ENCODE measurements around the gene RAB3IL1.

RAB3IL1 gene

DNA sequence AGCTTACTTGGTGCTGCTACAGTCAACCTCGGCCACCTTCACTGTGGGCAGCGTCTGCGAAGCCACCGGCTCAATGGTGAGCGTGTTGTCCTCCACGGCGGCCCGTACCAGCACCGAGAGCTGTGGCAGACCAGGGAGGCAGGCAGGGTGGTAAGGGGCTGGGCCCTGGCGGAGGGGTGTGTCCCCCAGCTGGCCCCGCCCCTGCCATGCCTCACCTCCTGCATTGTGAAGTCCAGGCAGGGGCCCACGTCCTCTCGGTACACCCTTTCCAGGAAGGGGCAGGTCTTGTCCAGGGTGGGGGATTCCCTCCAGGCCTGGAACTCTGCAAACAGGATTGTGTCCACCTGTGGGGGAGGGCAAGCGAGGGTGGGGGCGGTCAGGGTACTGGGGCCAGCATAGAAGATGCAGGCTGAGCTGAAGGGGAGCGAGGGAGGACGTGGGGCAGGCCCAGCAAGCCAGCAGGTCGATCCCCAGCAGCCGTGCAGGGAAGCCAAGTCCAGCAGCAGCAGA, 12.8 kb downstream of the RAB3IL1 start:
- DNase-seq (ENCODE audit: low read depth, low spot score) = no peak

DNA sequence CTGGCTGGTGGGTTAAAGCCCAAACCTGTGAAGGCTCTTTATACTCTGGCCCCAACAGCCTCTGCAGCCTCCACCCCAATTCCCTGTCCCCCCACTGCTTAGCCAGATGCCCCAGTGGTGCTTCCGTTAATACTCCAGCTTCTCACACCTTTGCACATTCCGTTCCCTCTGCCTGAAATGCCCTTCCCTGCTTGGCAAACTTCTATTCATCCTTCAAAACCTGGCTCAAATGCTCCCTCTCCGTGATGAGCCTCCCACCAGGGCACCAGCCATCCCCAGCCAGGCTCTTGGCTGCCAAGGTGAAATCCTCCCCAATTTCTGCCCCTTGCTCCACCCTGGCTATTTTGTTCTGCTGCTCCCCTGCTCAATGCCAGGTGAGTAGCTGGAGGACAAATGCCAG, 13.5 kb downstream of the RAB3IL1 start:
- no peak for DNase-seq (ENCODE audit: low read depth, low spot score)

GRCh38 chr11:61902313-61902712, 15.1 kb downstream of the RAB3IL1 start:
- no peak for DNase-seq (ENCODE audit: low read depth, low spot score)

DNA sequence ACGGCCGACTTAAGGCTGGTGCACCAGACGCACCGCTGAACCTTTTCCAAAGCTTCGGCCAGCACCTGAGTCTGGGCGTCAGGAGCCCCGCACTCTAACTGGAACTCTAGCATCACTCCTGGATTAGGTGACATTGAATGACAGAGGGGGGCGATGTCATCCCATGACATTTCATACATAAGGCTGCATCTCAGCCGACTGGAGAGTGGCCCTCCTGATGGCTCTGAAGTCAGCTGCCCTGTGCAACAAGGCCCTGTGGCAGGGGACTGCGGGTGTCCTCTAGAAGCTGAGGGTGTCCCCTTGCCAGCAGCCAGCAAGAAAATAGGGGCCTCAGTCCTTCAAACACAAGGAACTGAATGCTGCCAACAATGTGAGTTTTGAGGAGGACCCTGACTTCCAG, 16.0 kb downstream of the RAB3IL1 start:
- DNase-seq (ENCODE audit: low read depth, low spot score) = no peak

DNA sequence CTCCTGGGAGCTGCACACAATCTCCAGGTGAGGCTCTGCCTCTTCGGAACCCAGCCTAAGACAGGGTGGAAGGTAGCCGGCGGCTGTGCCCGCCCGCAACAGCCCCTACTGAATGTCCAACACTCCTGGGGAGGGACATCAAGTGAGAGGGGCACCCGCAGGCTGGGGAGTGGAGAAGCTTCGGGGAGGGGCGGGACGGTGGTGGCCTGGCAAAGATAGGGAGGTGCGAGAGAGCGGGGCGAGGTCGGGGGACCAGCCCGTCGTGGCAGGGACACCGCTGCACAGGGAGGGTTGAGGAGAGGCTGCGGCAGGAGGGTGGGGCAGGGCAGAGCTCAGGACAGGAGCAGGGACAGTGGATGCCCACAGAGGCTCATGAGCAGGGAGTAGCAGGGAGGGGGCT, 17.1 kb downstream of the RAB3IL1 start:
- no peak for DNase-seq (ENCODE audit: low read depth, low spot score)

DNA sequence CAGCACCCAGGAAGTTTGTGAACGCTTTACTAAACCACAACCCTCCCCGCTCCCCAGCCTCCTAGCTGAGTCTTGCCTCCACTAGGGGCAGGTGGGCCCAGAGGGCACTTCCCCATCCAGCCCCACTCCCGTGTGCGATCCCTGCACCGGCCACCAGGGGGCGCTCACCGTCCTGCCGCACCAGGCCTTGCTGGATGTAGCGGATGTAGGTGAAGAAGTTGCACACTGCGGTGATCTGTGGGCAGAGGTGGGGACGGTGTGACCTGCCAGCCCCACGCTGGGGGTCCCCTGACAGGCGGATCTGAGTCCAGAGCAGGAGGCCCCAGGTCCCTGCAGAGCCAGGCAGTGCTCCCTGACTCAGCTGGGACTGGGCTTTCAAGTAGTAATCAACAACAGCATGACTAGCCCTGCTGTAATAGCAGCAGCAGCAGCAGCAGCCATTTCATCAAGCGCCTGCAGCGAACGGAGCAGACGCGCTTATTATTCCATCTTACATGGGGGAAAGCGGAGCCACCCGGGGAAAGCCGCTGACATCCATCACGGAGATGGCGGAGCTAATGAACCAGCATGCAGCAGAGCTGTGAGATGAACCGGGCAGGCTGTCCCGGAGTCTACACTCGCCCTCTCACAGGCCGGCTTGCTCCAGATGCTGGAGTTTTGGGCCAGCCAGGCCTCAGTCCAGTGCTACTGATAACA, 18.1 kb downstream of the RAB3IL1 start:
- no peak for DNase-seq (ENCODE audit: low read depth, low spot score)

DNA sequence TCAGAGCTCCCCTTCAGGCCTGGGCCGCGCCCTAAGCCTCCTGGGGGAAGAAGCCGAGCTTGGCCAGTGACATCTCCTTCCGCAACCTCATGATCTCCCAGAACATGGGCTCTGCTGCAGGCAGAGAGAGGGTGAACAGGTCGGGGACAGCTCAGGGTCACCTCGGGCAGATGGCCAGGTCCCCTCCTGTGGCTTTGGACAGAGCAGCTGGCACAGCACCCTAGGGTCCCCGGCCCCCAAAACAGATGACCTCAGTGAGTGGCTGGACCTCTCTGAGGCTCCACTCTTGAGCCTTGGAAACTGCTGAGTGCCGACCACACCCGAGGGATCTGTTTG, 19.2 kb downstream of the RAB3IL1 start:
- DNase-seq (ENCODE audit: low read depth, low spot score) = no peak

GRCh38 chr11:61897387-61898246, 19.7 kb downstream of the RAB3IL1 start:
- no peak for DNase-seq (ENCODE audit: low read depth, low spot score)

DNA sequence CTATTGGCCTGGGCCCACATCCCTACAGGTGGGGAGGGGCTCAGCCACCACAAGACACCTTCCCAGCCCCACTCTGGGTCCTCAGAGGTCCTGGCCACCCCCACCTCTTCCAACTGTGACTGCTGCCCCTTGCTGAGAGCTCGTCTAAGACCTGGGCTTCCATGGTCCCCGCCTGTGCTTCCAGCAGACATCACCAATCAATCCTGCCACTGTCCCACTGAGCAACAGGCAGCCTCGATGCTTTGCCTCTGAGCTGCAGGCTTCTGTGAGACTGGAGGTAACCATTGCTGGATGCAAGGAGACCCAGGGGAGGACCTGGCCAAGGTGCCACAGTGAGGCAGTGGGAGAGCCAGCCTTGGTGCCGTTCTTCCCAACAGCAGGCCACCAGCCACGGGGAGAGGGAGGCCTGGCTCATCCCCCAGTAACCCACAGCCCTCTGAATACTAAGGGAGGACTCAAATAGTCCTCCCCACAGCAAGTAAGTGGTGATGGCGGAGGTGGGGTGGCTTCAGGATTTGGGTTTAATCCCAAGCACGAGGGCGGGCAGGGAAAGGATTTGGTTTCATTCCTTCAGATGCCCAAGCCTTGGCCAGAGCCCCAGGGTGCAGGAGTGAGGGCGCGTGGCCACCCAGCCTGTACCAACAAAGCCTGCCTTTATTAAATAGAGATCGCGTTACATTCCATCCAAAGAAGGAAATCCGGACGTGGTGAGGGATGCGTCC, 20.5 kb downstream of the RAB3IL1 start:
- no peak for DNase-seq (ENCODE audit: low read depth, low spot score)

DNA sequence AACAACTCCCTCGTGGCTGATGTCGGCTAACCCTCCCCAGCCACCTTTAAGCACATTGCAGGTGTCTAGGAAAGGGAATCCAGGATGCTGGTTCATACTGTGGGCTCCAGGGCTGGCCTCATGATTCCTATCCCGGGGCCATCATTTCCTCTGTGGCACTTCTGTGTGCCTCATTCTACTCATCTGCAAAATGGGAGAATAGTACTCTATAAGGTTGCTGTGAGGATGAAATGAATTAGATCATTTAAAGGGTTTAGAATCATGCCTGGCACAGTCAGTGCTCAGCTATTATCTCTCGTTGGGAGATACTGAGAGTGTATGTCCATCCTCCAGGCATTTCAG, 21.7 kb downstream of the RAB3IL1 start:
- DNase-seq (ENCODE audit: low read depth, low spot score) = no peak

DNA sequence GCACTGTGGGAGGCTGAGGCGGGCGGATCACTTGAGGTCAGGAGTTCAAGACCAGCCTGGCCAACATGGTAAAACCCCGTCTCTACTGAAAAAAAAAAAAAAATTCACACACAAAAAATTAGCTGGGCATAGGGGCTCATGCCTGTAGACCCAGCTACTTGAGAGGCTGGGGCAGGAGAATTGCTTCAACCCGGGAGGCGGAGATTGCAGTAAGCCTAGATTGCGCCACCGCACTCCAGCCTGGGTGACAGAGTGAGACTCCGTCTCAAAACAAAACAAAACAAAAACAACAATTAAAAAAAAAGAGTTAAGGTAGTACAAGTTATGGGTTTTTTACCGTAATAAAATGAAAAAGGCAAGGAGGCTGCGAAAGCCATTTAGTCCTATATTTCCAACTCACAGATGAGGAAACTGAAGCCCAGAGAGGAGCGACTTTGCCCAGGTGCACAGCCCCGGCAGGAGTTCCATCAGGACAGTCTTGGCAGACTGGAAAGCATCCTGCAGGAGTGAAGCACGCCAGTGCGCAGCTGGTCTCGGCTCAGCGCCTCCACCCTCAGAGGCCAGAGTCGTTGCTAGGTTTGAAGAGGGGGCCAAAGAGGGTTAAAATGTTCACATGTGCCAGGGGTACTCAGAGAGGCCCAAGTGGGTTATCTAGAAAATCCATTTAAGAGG, 22.2 kb downstream of the RAB3IL1 start:
- no peak for DNase-seq (ENCODE audit: low read depth, low spot score)

GRCh38 chr11:61893981-61894380, 23.4 kb downstream of the RAB3IL1 start:
- DNase-seq (ENCODE audit: low read depth, low spot score) = no peak

DNA sequence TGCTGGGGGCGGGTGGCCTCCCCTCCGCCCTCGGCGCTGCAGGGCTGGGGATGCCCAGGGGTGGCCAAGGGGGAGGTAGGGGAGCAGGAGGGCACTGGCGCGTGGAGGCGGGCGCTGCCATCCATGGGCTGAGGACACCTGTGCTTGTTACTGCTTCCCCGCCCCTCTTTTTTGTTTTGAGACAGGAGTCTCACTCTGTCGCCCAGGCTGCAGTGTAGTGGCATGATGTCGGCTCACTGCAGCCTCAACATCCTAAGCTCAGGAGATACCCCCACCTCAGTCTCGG, 25.3 kb downstream of the RAB3IL1 start:
- no peak for DNase-seq (ENCODE audit: low read depth, low spot score)

DNA sequence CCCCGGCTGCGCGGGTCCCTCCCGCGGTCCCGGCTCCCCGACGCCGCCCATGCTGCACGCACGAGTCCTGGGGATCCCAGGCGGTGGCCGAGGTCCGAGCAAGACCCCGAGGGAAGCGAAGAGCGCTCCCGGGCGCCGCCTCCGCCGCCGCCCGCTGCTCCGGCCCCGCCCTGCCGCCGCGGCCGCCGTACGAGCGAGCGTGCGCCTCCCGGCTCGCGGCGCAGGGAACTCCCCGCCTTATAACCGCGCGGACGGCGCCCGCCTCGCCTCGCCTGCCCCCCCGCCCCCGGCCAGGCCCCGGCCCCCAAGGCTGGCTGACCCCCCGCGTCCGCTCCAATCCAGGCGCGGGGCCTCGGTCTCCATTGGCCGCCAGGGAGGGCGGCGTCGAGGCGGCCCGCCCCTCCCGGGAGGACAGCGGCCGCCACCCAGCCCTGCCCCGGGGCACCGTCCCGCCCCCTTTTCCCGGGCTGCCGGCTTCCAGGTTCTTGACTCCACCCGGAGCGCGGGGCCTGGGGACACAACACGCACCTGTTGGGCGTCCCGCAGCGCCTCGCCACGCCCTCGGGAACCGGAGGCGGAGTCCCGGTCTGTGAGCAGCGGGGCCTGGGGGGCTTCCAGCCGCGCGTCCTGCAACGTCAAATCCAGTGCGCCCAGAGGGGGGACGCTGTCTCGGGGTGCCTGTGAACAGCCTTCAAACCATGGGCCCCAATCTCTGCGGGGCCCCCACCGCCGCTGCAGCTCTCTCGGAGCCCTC, 25.9 kb downstream of the RAB3IL1 start, which contains the start of gene FADS3:
Gene FADS3 (minus strand): TSS at position 215 of the 754 bp plus-strand sequence. CDS start 164 bp downstream, at position 51.
- no peak for DNase-seq (ENCODE audit: low read depth, low spot score)

DNA sequence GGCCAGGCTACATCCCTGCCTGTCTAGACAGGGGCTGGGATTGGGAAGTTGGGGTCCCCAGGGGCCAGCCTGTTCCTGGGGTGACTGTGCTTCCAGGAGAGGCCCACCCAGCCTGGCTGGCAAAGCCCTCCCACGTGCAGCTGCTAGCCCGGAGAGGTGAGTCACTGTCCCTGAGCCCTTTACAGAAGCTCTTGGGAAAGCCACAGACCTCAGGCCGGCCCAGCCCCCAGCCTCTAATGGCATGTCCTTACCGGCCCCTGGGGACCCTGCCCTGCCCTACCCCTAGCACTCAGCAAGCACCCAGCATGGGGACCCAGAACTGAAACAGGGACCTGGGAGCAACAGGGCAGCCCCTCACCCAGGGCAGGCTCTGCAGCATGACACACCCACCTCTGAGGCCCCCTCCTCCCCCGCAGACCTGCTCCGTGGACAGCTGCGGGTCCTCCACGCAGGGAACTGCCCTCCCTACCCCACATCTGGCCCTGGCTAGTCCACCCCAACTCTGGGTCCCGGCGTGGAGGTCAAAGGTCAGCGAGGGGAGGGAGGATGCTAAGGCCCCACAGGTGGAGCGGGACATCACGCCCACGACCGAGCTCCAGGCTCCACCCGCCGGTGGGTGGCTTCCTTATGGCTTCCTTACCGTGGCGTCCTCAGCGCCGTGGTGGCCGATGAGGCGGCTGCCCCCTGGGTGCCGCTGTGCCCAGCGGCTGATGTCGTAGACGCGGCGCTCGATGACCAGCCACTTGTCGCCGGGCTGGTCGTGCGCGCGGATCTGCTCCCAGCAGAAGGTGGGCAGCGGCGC, 26.6 kb downstream of the RAB3IL1 start:
- no peak for DNase-seq (ENCODE audit: low read depth, low spot score)

DNA sequence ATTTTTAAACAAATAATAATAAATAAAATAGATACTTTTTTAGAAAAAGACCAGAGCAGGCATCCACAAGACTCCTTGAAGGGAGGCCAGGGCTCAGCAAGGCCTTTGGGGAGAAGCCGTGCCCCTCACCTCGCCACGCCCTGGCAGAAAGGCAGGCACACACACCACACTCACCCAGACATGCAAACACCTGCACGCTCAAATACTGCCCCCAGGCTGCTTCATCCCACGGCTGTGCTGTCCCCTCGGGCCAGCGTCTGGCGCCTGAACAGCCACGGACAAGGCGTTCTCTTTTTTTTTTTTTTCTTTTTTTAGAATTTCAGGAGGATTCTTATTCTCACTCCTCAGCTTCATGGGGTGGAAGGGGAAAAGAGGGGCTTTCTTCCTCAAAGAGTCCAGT, 27.5 kb downstream of the RAB3IL1 start:
- DNase-seq (ENCODE audit: low read depth, low spot score) = no peak

DNA sequence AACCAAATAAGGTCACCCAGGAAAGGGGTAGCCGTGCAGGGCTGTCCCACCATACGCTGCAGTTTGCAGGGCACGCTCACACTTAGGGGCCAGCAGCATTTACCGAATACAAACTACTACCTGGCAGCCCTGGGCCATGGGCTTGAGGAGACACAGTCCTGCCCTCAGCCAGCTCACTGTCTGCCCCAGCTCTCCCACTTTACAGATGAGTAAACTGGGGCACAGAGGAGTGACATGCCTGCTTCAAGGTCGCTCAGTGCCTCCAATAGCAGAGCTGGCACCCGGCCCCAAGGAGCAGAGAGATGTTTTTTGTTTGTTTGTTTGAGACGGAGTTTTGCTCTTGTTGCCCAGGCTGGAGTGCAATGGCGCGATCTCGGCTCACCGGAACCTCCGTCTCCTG, 28.8 kb downstream of the RAB3IL1 start:
- no peak for DNase-seq (ENCODE audit: low read depth, low spot score)

GRCh38 chr11:61887839-61888494, 29.4 kb downstream of the RAB3IL1 start:
- no peak for DNase-seq (ENCODE audit: low read depth, low spot score)

DNA sequence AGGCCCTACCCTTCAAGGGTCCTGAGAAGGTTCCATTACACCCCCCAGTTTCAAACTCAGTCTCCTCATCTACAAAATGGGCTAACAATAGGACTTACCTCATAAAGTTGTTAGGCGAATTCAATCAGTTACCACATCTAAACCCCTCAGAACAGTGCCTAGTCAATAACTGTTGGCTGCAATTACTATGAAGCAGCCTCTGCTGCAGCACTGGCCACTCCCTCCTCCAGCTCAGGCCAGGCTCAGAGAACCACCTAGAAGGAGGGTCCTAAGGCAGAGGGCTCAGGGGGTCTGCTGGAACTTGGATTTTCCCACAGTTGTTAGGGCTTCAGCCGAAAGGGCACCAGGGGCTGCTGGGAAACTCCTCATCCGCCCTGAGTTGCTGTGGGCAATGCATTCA, 30.7 kb downstream of the RAB3IL1 start:
- DNase-seq (ENCODE audit: low read depth, low spot score) = no peak
